Psoas muscle (tissue), 8 donors: Measurements from ENCODE around the gene POLR2I. TPM values are rescaled to one million over a fixed set of nuclear protein-coding genes. Genes with fewer than 3 reads are reported as not detected.
A peak's percentile ranks its signal among the peaks of the same experiment; 100 is the strongest.

ENCODE experiments used
- ATAC-seq, 4 donors: fragments of 200-7000 bp; cut with Tn5 transposase; one replicate each; pipeline ENCODE4 v1.9.1; 2020; ENCODE audit warnings: moderate library complexity in 3 of 4, mild to moderate bottlenecking in 2 of 4
- DNase-seq, 2 donors: peaks; one replicate each; pipeline ENCODE4 v3.0.0-alpha.2; 2020
- H3K27ac ChIP-seq: fragments of 200-600 bp; one replicate; pipeline ENCODE4 v1.8.0; 2022
- H3K27me3 ChIP-seq, 3 donors: fragments of 200-600 bp in 1 of 3; one replicate each; pipeline versions ENCODE4 v1.6.1 to v1.8.0; 2013 to 2022; ENCODE audit warnings: low read length in 2 of 3, mild to moderate bottlenecking in 2 of 3, moderate library complexity in 1 of 3; ENCODE audit not compliant: insufficient read depth in 3 of 3
- H3K36me3 ChIP-seq, 2 donors: fragments of 200-600 bp in 1 of 2; one replicate each; pipeline versions ENCODE4 v1.6.1 to v1.8.0; 2013 to 2022; ENCODE audit warnings: low read depth in 1 of 2, mild to moderate bottlenecking in 1 of 2, moderate library complexity in 1 of 2; ENCODE audit not compliant: insufficient read depth in 1 of 2
- H3K4me1 ChIP-seq: fragments of 200-600 bp; one replicate; pipeline ENCODE4 v1.8.0; 2022
- H3K4me3 ChIP-seq: fragments of 200-600 bp; one replicate; pipeline ENCODE4 v1.8.0; 2022; ENCODE audit warnings: mild to moderate bottlenecking
- H3K9me3 ChIP-seq: fragments of 200-600 bp; one replicate; pipeline ENCODE4 v1.8.0; 2022
- WGBS, 3 donors: extraction: QIAGEN DNeasy Blood & Tissue Kit; methylation state at CpG; one replicate each; pipeline versions ENCODE4 v1.1.6 to v1.1.7; 2013; 5-methylcytosine and 5-hydroxymethylcytosine counted together
- intact Hi-C, 2 donors: fragments of 100-400 bp; cut with DNase I; formaldehyde crosslinking; loops; one replicate each; pipeline versions ENCODE4 v1.11.0 to v1.14.2; 2022
- long read RNA-seq, 2 donors: library from polyadenylated mRNA; unstranded; transcript quantifications; one replicate each; pipeline ENCODE4 v2.0.0, GENCODE V29; 2021
- polyA plus RNA-seq, 3 donors: library from polyadenylated mRNA; stranded (reverse); fragments of 200-250 nt; gene quantifications; one replicate each; pipeline ENCODE4 v1.2.3, GENCODE V29; 2013
- total RNA-seq, 4 donors: library from RNA; stranded (reverse); fragmentation: NEBNext Ultra II Directional in 2 of 4; extraction: Animal tissue kit (Norgen Biotek cat#: 25700) in 2 of 4; gene quantifications; one replicate each; pipeline versions ENCODE4 v1.2.1 to v1.2.4, GENCODE V29; 2021 to 2023
- TF ChIP-seq, protein P1 (sequence below): fragments of 200-600 bp; IDR thresholded peaks from one replicate; pipeline ENCODE4 v1.8.0; 2022; ENCODE audit warnings: antibody characterized with exemption
- donor health status: healthy with polysubstance abuse.
- donor health status: DM: no; HTN: no; CAD: no; lungs with moderate emphysema.
- donor health status: Bipolar disorder and iron deficiency.
- donor health status: healthy.
- donor health status: DM: yes; HTN: yes; CAD: no.
- donor health status: DM: no; HTN: no; CAD: no.
- donor health status: DM: no; HTN: no; CAD: no.
- donor health status: DM: yes; HTN: yes; CAD: no.

The POLR2I gene
- total RNA-seq (100 to 1,000 TPM in 3 of 4 donors, 10 to 100 TPM in 1; 89.7 to 126 (median 110) TPM), polyA plus RNA-seq (100 to 1,000 TPM in 2 of 3 donors, 10 to 100 TPM in 1; 99.4 to 130 (median 126) TPM)
- long read RNA-seq, donor 1, transcript POLR2I-201 (6 exons, 913 nt): major isoform, 25 of 39 reads
- long read RNA-seq, donor 1, transcript POLR2I-206 (5 exons, 542 nt): minor isoform, 6 of 39 reads
- long read RNA-seq, donor 1, partial matches to known transcripts: 7 of 39 reads
- long read RNA-seq, donor 1, other reads (novel, unspliced or antisense): 1 of 39 reads
- long read RNA-seq, donor 2, transcript POLR2I-201 (6 exons, 913 nt): major isoform, 52 of 55 reads
- long read RNA-seq, donor 2, partial matches to known transcripts: 0 of 55 reads
- long read RNA-seq, donor 2, other reads (novel, unspliced or antisense): 0 of 55 reads

GRCh38 chr19:36114721-36115452 is at the start of gene POLR2I:
POLR2I (minus strand) TSS chr19:36114875; CDS start chr19:36114856, 19 bp downstream.
- WGBS, 3 donors: 0 to 1% (median 0%) methylated on average over 55 to 60 of the region's 60 CpGs
- Histone ChIP-seq H3K27me3 (no peaks in the 10 kb centered on the region), H3K4me1 (peaks cover 15% of the 10 kb centered on the region), H3K27ac (peak within 1 kb of the TSS; percentile 89), H3K4me3 (peak within 1 kb of the TSS; percentile 93), H3K36me3 (peaks cover 2 to 67% of the 10 kb centered on the region in 2 donors), H3K9me3 (no peaks in the 10 kb centered on the region)
- ATAC-seq: peak; percentile 93 to 95 (median 95)
- intact Hi-C loops: loop anchor here (2.0 to 10.0 kb wide), 3 partner anchors 58 to 120 kb away; partner anchors contain the start of genes SDHAF1 (in 1 of the 2), THAP8 (in 1 of the 2) and WDR62 (in 1 of the 2)
- TF ChIP-seq, protein P1, sequence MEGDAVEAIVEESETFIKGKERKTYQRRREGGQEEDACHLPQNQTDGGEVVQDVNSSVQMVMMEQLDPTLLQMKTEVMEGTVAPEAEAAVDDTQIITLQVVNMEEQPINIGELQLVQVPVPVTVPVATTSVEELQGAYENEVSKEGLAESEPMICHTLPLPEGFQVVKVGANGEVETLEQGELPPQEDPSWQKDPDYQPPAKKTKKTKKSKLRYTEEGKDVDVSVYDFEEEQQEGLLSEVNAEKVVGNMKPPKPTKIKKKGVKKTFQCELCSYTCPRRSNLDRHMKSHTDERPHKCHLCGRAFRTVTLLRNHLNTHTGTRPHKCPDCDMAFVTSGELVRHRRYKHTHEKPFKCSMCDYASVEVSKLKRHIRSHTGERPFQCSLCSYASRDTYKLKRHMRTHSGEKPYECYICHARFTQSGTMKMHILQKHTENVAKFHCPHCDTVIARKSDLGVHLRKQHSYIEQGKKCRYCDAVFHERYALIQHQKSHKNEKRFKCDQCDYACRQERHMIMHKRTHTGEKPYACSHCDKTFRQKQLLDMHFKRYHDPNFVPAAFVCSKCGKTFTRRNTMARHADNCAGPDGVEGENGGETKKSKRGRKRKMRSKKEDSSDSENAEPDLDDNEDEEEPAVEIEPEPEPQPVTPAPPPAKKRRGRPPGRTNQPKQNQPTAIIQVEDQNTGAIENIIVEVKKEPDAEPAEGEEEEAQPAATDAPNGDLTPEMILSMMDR: no peak
- DNase-seq: peak; percentile 99

DNA sequence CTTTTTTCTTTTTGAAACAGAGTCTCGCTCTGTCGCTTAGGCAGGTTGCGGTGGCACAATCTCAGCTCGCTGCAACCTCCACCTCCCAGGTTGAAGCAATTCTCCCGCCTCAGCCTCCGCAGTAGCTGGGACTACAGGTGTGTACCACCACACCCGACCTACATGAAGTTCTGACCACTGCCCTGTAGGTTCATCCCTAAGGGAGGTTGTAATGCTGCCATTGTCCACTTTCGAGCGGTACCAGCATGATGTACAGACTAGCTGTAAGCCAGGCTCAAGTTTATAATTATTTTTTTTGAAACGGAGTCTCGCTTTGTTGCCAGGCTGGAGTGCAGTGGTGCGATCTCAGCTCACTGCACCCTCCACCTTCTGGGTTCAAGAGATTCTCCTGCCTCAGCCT is 49.1 kb upstream of the POLR2I start:
- no peak overlapping the region for H3K4me3 ChIP-seq
- H3K27me3 ChIP-seq: no peaks in the 10 kb centered on the region
- no peak for ATAC-seq
- no peak for DNase-seq
- H3K27ac ChIP-seq: no peak overlapping the region
- no peaks in the 10 kb centered on the region for H3K9me3 ChIP-seq
- TF ChIP-seq, protein P1: no peak
- intact Hi-C loops: no loop called here
- WGBS, 3 donors: 94 to 97% (median 96%) methylated on average over 12 of the region's 12 CpGs
- no peaks in the 10 kb centered on the region for H3K4me1 ChIP-seq
- peaks cover 0 to 13% of the 10 kb centered on the region in 2 donors for H3K36me3 ChIP-seq

DNA sequence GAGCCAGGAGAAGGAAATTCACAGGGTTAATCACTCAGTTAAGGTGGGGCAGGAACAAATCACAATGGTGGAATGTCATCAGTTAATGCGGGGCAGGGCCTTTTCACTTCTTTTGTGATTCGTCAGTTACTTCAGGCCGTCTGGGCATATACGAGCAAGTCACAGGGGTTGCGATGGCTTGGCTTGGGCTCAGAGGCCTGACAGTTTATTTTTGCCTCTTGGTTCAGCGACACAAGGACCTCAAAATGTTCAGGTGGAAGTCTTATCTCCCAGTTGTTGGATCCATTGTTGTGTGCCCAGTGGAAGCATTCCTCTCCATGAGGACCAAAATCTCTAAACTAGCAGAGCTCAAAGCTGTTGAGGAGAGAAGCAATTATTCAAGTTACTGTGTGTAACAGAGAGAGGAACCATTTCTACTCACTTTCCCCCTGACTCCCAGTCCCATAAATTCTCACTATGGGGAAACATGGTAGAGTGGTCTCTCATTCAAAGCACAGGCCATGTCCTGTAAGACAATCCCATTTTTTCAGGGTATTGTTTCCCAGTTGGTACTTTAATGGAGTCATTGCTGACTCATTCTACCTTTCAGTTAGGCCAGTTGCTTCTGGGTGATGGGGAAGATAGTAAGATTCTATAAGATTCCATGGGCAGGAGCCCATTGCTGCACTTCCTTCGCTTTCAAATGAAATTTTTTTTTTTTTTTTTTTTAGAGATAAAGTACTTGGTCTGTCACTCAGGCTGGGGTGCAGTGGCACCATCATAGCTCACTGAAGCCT is 46.3 kb upstream of the POLR2I start:
- WGBS, 3 donors: 83 to 87% (median 86%) methylated on average over 7 of the region's 7 CpGs
- Histone ChIP-seq H3K27me3 (no peaks in the 10 kb centered on the region), H3K27ac (no peak overlapping the region), H3K36me3 (peaks cover 0 to 13% of the 10 kb centered on the region in 2 donors), H3K9me3 (no peaks in the 10 kb centered on the region), H3K4me1 (no peaks in the 10 kb centered on the region), H3K4me3 (no peak overlapping the region)
- DNase-seq (no peak), ATAC-seq (no peak)
- intact Hi-C loops: no loop called here
- TF ChIP-seq, protein P1: no peak

GRCh38 chr19:36153126-36153525 is 38.5 kb upstream of the POLR2I start:
- intact Hi-C loops: no loop called here

More at GRCh38 chr19:36153126-36153525, 38.5 kb upstream of the POLR2I start:
- ATAC-seq: no peak
- 70 to 79% (median 71%) methylated on average over 10 of the region's 10 CpGs for WGBS, 3 donors
- H3K27me3 ChIP-seq: no peaks in the 10 kb centered on the region
- no peaks in the 10 kb centered on the region for H3K9me3 ChIP-seq
- H3K4me3 ChIP-seq: peak overlapping the region; percentile 89
- DNase-seq: peak in 1 of 2 donors; percentile 49
- TF ChIP-seq, protein P1: no peak
- H3K27ac ChIP-seq: peak overlapping the region; percentile 99
- peaks cover 3 to 27% of the 10 kb centered on the region in 2 donors for H3K36me3 ChIP-seq
- H3K4me1 ChIP-seq: peaks cover 24% of the 10 kb centered on the region
